Neuronal stem cell (in vitro differentiated cells): ENCODE data around the gene HPCAL4.

ENCODE experiments used
- DNase-seq: peaks from one replicate; pipeline ENCODE4 v3.0.0-alpha.2; 2013; ENCODE audit warnings: low spot score
- H2AFZ ChIP-seq: one replicate; pipeline ENCODE4 v1.6.1; 2013; ENCODE audit warnings: mild to moderate bottlenecking, low read length, inconsistent platforms
- H2AK5ac ChIP-seq: 2 replicates; pipeline ENCODE4 v1.6.1; 2013; ENCODE audit warnings: low read depth, mild to moderate bottlenecking, inconsistent platforms, low read length, moderate library complexity, mixed read lengths
- H2BK120ac ChIP-seq: 2 replicates; pipeline ENCODE4 v1.6.1; 2013; ENCODE audit warnings: low read depth, mild to moderate bottlenecking, inconsistent platforms, low read length, moderate library complexity, mixed read lengths
- H2BK12ac ChIP-seq: one replicate; pipeline ENCODE4 v1.6.1; 2013; ENCODE audit warnings: low read length, inconsistent platforms
- H2BK15ac ChIP-seq: 2 replicates; pipeline ENCODE4 v1.6.1; 2013; ENCODE audit warnings: mild to moderate bottlenecking, low read length, inconsistent platforms, mixed read lengths
- H2BK5ac ChIP-seq: one replicate; pipeline ENCODE4 v1.6.1; 2013; ENCODE audit warnings: inconsistent platforms, mild to moderate bottlenecking, low read length, moderate library complexity
- H3K14ac ChIP-seq: one replicate; pipeline ENCODE4 v1.6.1; 2013; ENCODE audit warnings: low read length, inconsistent platforms
- H3K18ac ChIP-seq: 2 replicates; pipeline ENCODE4 v1.6.1; 2013; ENCODE audit warnings: low read length, inconsistent platforms
- H3K23ac ChIP-seq: 2 replicates; pipeline ENCODE4 v1.6.1; 2013; ENCODE audit warnings: low read depth, mild to moderate bottlenecking, mixed read lengths, low read length, inconsistent platforms; ENCODE audit not compliant: poor library complexity
- H3K27ac ChIP-seq: replicated peaks from 3 replicates; pipeline ENCODE4 v1.5.1; 2013; ENCODE audit warnings: low read length, inconsistent platforms
- H3K27me3 ChIP-seq, 3 experiments: 2 replicates each; pipeline ENCODE4 v1.6.1; 2013; ENCODE audit warnings: low read length in 3 of 3, mild to moderate bottlenecking in 2 of 3, inconsistent platforms in 1 of 3, low read depth in 1 of 3, mixed read lengths in 1 of 3, moderate library complexity in 1 of 3; ENCODE audit not compliant: control insufficient read depth in 3 of 3, insufficient read depth in 3 of 3
- H3K36me3 ChIP-seq, 2 donors: replicated peaks in 1 of 2; 2 replicates each; pipeline ENCODE4 v1.6.1; 2013; ENCODE audit warnings: low read length in 2 of 2; ENCODE audit not compliant: control insufficient read depth in 2 of 2, insufficient read depth in 2 of 2
- H3K4ac ChIP-seq: 2 replicates; pipeline ENCODE4 v1.6.1; 2013; ENCODE audit warnings: inconsistent platforms, mild to moderate bottlenecking, low read length, moderate library complexity
- H3K4me1 ChIP-seq, 2 donors: 1 replicate in 1 of 2; 2 replicates in 1 of 2; pipeline ENCODE4 v1.6.1; 2013; ENCODE audit warnings: low read length in 2 of 2, low read depth in 1 of 2; ENCODE audit not compliant: control insufficient read depth in 2 of 2, insufficient read depth in 1 of 2
- H3K4me2 ChIP-seq: one replicate; pipeline ENCODE4 v1.6.1; 2013; ENCODE audit warnings: mild to moderate bottlenecking, low read length, inconsistent platforms; ENCODE audit not compliant: insufficient read depth, poor library complexity, severe bottlenecking
- H3K4me3 ChIP-seq, 2 donors: 2 replicates each; pipeline ENCODE4 v1.5.1; 2013; ENCODE audit warnings: low read length in 2 of 2, mild to moderate bottlenecking in 2 of 2, inconsistent platforms in 1 of 2, moderate library complexity in 1 of 2
- H3K79me1 ChIP-seq: one replicate; pipeline ENCODE4 v1.6.1; 2013; ENCODE audit warnings: low read depth, mild to moderate bottlenecking, inconsistent platforms, low read length, moderate library complexity
- H3K9ac ChIP-seq: one replicate; pipeline ENCODE4 v1.6.1; 2013; ENCODE audit warnings: mild to moderate bottlenecking, low read depth, low read length, inconsistent platforms; ENCODE audit not compliant: poor library complexity
- H3K9me3 ChIP-seq, 2 donors: replicated peaks in 1 of 2; 2 replicates each; pipeline versions ENCODE3 to v1.6.1; 2013; ENCODE audit warnings: low read length in 2 of 2, mild to moderate bottlenecking in 2 of 2, inconsistent platforms in 1 of 2, low read depth in 1 of 2, mixed read lengths in 1 of 2, moderate library complexity in 1 of 2; ENCODE audit not compliant: control insufficient read depth in 2 of 2, insufficient read depth in 1 of 2
- H4K8ac ChIP-seq: one replicate; pipeline ENCODE4 v1.6.1; 2013; ENCODE audit warnings: low read depth, mild to moderate bottlenecking, inconsistent platforms, low read length, moderate library complexity
- H4K91ac ChIP-seq: one replicate; pipeline ENCODE4 v1.6.1; 2013; ENCODE audit warnings: low read length, low read depth, mild to moderate bottlenecking, inconsistent platforms; ENCODE audit not compliant: poor library complexity
- WGBS, 2 donors: extraction: QIAGEN DNeasy Blood & Tissue Kit; methylation state at CpG; one replicate each; pipeline ENCODE4 v1.1.7; 2013; ENCODE audit warnings: missing lambda C conversion rate in 2 of 2, mixed read lengths in 1 of 2; ENCODE audit not compliant: insufficient read length in 2 of 2, insufficient replicate concordance in 1 of 2; ENCODE audit errors: extremely low coverage in 2 of 2; 5-methylcytosine and 5-hydroxymethylcytosine counted together

The HPCAL4 gene

DNA sequence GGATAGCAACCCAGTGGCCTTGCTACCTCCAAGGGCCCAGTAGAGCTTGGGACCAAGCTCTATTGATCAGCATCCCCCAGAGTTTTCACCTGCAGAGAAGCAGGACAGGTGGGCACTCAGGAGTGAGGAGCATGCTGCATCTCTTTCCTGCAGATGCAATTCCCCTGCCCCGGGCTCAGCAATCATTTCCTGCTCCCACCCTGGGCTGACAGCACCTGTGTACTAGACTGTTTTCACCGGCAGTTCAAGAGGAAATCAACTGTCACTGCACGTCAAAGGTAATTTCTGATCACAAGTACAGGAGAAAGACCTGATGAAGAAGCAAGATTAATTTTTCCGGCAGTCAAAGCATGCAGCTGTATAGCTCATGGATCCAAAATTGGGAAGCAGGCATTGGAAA, 10.5 kb downstream of the HPCAL4 start:
- no peak overlapping the region for H3K27ac ChIP-seq
- no peak overlapping the region for H3K4me2 ChIP-seq
- no peak overlapping the region for H4K8ac ChIP-seq
- no peak overlapping the region for H2BK5ac ChIP-seq
- H3K4me1 ChIP-seq = peaks cover 0 to 5% of the 10 kb centered on the region in 2 donors
- H3K14ac ChIP-seq = no peak overlapping the region
- H2BK120ac ChIP-seq = no peak overlapping the region
- H3K27me3 ChIP-seq = peaks cover 8 to 52% (median 9%) of the 10 kb centered on the region in 3 experiments
- H3K9me3 ChIP-seq = peaks cover 0 to 2% of the 10 kb centered on the region in 2 donors
- H2AK5ac ChIP-seq = no peak overlapping the region
- no peak overlapping the region for H3K9ac ChIP-seq
- H2BK15ac ChIP-seq = no peak overlapping the region
- no peaks in the 10 kb centered on the region for H3K36me3 ChIP-seq
- no peak for DNase-seq
- no peak overlapping the region for H3K23ac ChIP-seq
- no peak overlapping the region for H2AFZ ChIP-seq
- no peak overlapping the region for H3K4me3 ChIP-seq
- H2BK12ac ChIP-seq = no peak overlapping the region
- H3K4ac ChIP-seq = no peak overlapping the region
- no peaks in the 10 kb centered on the region for H3K79me1 ChIP-seq
- H3K18ac ChIP-seq = no peak overlapping the region
- no peak overlapping the region for H4K91ac ChIP-seq
- no CpG with 5 or more reads among the region's 4 CpGs for WGBS, 2 donors

DNA sequence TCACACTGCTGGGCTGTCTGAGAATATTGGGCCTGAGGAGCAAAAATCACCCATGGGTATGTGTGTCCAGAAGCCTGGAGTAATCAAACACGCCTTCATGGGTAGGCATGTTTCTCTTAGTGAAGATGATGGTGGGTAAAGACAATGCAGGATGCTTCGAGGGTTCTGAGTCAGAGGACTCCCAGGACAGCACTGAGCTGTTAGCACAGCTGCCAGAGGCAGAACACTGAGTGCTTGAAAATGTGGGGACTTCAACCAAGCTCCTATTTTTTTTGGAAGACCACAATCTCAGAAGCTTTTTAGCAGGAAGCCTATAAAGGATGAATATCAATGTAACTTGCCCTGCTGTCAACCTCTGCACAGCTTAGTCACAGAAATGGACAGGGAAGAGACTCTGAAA, 11.4 kb downstream of the HPCAL4 start:
- Histone ChIP-seq H3K4ac (no peak overlapping the region), H3K4me1 (peaks cover 0 to 5% of the 10 kb centered on the region in 2 donors), H3K18ac (no peak overlapping the region), H2BK15ac (no peak overlapping the region), H3K9ac (no peak overlapping the region), H3K4me2 (no peak overlapping the region), H3K36me3 (no peaks in the 10 kb centered on the region), H2AFZ (no peak overlapping the region), H3K4me3 (no peak overlapping the region), H2BK12ac (no peak overlapping the region), H4K91ac (no peak overlapping the region), H4K8ac (no peak overlapping the region), H2BK120ac (no peak overlapping the region), H3K27ac (no peak overlapping the region), H3K23ac (no peak overlapping the region), H2BK5ac (no peak overlapping the region), H2AK5ac (no peak overlapping the region), H3K79me1 (no peaks in the 10 kb centered on the region), H3K27me3 (peaks cover 8 to 46% (median 9%) of the 10 kb centered on the region in 3 experiments), H3K9me3 (peaks cover 0 to 2% of the 10 kb centered on the region in 2 donors), H3K14ac (no peak overlapping the region)
- DNase-seq = no peak
- WGBS, 2 donors = no CpG with 5 or more reads among the region's 2 CpGs

DNA sequence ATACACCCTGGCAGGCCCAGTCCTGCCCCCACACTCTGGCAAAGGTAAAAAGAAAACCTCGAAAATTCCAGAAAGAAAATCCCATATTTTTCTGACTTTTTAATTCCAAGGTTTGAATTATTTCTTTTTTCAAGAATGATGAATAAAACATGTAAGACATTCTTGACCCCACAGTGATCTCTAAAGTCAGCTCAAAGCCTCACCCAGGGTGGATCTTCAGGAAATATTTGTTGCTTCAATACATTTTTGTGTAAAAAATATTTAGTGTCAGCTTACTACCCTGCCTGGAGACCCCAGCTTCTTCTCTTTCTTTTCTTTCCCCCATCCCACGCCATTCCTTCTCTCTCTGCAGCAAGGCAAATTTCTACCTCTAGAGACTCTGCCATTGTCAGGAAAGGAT, 12.3 kb downstream of the HPCAL4 start:
- H2AFZ ChIP-seq = no peak overlapping the region
- no peaks in the 10 kb centered on the region for H3K79me1 ChIP-seq
- no peak for DNase-seq
- no peak overlapping the region for H3K27ac ChIP-seq
- no peak overlapping the region for H3K4ac ChIP-seq
- H2BK15ac ChIP-seq = no peak overlapping the region
- H3K9ac ChIP-seq = no peak overlapping the region
- peaks cover 0 to 5% of the 10 kb centered on the region in 2 donors for H3K4me1 ChIP-seq
- H3K18ac ChIP-seq = no peak overlapping the region
- H3K9me3 ChIP-seq = peaks cover 0 to 2% of the 10 kb centered on the region in 2 donors
- H2AK5ac ChIP-seq = no peak overlapping the region
- H2BK5ac ChIP-seq = no peak overlapping the region
- no peak overlapping the region for H2BK120ac ChIP-seq
- WGBS, 2 donors = no CpG with 5 or more reads among the region's 2 CpGs
- no peak overlapping the region for H4K8ac ChIP-seq
- H2BK12ac ChIP-seq = no peak overlapping the region
- no peaks in the 10 kb centered on the region for H3K36me3 ChIP-seq
- H3K14ac ChIP-seq = no peak overlapping the region
- H4K91ac ChIP-seq = no peak overlapping the region
- no peak overlapping the region for H3K23ac ChIP-seq
- peaks cover 5 to 39% (median 17%) of the 10 kb centered on the region in 3 experiments for H3K27me3 ChIP-seq
- H3K4me2 ChIP-seq = no peak overlapping the region
- H3K4me3 ChIP-seq = no peak overlapping the region

DNA sequence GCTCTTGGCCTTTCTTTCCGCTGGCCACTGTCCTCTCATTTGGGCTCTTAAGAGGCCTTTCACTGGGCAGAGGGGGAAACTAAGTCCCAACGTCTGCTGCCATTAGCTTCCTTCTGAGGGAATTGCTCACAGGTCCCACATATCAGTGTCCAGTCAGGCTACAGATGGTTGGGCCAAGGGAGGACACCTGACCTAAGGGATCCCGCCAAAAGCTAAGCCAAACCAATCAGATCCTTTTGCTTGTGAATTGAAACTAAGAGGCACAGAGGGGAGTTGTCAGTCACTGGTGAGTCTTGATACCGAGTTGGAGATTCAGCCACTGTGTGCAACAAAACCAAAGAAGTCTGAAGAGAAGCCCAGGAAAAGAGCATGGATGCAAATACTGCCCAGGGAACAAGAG, 13.6 kb downstream of the HPCAL4 start:
- no peak overlapping the region for H4K91ac ChIP-seq
- H3K27me3 ChIP-seq = peaks cover 0 to 37% (median 29%) of the 10 kb centered on the region in 3 experiments
- H3K4me3 ChIP-seq = no peak overlapping the region
- DNase-seq = no peak
- H2BK12ac ChIP-seq = no peak overlapping the region
- H3K18ac ChIP-seq = no peak overlapping the region
- no peak overlapping the region for H3K14ac ChIP-seq
- H3K23ac ChIP-seq = no peak overlapping the region
- H3K36me3 ChIP-seq = no peaks in the 10 kb centered on the region
- no peak overlapping the region for H3K27ac ChIP-seq
- WGBS, 2 donors = no CpG with 5 or more reads among the region's 4 CpGs
- H2BK5ac ChIP-seq = no peak overlapping the region
- H3K4ac ChIP-seq = no peak overlapping the region
- H2AFZ ChIP-seq = no peak overlapping the region
- H3K4me2 ChIP-seq = no peak overlapping the region
- no peak overlapping the region for H4K8ac ChIP-seq
- no peaks in the 10 kb centered on the region for H3K79me1 ChIP-seq
- peaks cover 0 to 5% of the 10 kb centered on the region in 2 donors for H3K4me1 ChIP-seq
- no peak overlapping the region for H2BK120ac ChIP-seq
- no peak overlapping the region for H2AK5ac ChIP-seq
- no peaks in the 10 kb centered on the region for H3K9me3 ChIP-seq
- no peak overlapping the region for H2BK15ac ChIP-seq
- H3K9ac ChIP-seq = no peak overlapping the region
